GM19193 (cell line): ENCODE measurements around the gene GPR155.
A peak's percentile ranks its signal among the peaks of the same experiment; 100 is the strongest.

Source experiments
- POLR2A ChIP-seq: IDR thresholded peaks from 4 replicates; pipeline ENCODE4 v1.6.1; 2011; ENCODE audit not compliant: insufficient read depth, insufficient read length; ENCODE audit errors: extremely low read depth

The GPR155 gene

DNA sequence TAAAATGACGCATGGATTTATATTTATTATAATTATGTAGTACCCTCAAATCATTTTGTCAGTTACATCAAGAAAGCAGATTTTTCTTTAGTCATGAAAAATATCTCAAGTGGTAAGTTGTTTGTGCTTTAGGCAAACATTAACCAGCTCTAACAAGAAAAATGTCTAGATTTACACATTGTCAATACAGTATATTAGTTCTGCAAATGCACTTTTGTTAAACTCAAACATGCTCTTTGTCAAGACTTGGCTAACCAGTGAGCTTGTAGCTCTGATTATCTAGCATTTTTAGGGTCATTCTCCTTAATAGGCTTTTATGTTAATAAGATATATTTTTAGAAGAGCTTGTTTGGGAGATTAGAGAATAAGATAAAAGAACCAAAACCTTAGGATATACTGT lies 58.6 kb downstream of the GPR155 start:
- TF ChIP-seq POLR2A = no peak

DNA sequence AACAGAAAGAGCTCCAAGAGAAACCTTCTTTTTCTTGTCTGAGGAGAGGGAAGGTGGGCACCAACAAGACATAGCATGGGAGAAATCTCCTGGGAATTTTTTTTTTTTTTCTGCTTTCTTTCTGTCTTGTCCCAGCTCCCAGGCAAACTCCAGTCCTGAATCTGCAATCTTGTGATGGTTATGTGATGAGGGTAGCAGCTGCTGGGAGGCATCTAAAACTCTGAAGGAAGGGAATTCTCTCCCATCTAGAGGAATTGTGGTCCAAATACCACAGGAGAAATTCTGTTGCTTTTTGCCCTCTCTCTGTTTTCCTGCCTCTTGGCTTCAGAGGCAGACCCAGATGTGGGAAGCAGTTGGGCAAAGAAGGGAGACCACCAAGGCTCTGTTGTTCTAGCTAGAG lies 74.6 kb downstream of the GPR155 start:
- TF ChIP-seq POLR2A = no peak

DNA sequence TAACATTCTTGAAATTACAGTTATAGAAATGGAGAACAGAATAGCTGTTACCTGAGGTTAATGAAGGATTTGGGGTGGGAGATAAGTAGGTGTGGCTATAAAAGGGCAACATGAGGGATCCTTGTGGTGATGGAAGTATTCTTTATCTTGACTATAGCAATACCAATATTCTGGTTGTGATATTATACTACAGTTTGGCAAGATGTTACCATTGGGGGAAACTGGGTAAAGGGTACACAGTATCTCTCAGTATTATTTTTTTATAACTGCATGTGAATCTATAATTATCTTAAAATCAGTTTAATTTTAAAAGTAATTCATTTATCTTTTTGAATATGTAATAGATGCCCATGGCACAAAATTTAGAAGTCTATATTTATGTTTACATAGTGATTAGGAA lies 83.2 kb downstream of the GPR155 start:
- TF ChIP-seq POLR2A = no peak

DNA sequence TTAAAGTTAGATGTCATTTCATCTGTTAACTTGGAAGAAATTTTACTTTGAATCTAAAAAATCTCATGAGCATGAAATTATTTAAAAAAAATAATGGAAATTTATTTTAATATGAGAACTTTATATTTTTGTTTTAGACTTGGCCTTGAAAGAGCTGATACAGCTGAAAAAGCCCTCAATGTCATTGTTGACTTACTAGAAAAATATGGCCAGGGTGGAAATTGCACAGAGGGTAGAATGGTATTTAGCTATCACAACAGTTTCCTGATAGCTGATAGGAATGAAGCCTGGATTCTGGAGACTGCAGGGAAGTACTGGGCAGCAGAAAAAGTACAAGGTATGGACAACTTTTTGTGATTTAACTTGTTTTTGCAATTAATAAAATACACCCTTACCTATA lies 86.0 kb downstream of the GPR155 start:
- no peak for TF ChIP-seq POLR2A

DNA sequence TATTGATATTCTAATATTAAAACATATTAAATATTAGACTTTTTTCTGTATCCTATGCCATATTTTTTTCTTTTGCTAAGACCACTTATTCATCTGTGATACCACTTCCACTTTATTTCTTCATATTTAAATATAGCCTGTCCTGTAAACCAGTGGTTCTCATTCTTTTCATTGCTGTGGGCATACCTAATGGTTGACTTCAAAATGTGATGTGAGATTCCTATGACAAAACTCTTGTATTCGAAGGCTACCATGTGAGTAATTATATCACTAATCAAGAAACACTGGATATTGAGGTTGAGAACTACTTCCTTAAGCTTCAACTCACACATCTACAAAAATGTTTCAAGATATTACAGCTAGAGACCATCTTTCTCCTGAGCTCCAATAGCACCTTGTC lies 87.7 kb downstream of the GPR155 start:
- TF ChIP-seq POLR2A = no peak

DNA sequence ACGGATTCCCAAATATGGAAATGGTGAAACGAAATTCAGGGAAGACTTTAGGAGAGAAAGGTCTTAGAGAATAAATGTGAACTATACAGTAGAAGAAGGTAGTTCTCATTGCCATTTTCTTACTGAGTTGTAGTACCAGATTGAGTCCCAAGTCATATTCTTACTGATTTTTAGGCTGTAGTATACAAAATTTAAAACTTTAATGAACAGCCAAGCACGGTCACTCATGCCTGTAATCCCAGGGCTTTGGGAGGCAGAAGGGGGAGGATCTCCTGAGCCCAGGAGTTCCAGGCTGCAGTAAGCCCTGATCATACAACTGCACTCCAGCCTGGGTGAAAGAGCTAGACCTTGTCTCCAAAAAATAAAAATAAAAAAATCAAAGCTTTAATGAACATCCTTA lies 89.1 kb downstream of the GPR155 start:
- TF ChIP-seq POLR2A = no peak

DNA sequence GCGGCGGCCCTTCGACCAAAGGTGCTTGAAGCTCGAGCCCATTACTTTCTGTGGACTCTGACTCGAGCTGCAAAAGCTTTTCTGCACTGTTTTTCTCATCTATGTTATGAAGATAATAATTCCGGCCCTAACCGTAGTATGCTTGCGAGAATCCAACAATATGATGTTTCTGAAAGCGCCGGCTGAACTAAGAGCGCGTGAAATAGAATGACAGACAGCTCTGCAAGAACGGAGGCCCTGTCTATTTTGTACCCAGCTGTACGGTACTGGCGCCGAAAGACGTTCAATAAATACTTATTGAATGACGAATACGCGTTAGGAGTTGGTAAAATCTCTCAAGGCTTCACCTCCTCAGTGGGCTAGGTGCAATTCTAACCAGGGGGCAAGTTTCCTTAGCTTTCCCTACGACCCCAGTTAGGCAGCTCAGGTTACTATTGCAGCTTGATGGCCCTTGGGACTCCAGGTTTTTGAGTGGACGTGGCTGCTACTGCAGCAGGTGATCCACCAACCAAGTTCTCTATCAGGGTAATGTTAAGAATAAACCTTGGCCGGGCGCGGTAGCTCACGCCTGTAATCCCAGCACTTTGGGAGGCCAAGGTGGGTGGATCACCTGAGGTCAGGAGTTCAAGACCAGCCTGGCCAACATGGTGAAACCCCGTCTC lies 90.7 kb downstream of the GPR155 start:
- peak; percentile 10 for TF ChIP-seq POLR2A

DNA sequence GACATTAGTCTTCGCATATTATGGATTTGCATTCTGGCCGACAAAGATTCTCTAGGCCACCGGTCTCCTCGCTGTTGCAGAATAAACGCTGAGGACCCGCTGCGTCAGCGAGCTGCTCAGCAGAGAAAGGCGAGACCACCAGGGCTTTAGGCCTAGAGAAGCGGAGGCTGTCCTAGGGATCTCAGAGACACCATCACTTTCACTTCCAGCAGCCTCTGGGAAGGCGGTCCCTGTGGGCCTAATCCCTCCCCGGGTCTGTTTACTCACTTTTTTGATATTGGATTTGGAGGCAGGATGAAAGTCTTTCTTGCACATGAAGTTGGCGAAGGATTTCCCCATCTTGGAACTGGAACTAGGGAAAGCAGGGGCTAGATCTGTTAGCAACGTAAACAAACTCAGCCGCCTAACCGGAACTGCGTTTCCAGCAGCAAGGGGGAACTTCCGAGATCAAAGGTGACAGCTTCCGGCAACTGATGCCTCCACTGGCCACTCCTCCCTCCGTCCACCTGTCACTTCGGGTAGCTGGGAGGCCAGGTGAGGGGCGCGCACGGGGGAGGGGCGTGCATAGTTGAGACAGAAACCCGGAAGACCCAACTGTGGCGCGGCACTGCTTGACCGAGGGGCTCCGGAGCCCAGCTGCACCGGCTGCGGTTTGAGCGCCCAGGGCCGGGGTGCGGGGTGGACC lies 91.4 kb downstream of the GPR155 start, which contains the start of gene SCRN3:
Gene SCRN3 (plus strand): TSS at position 447 of the 685 bp plus-strand sequence. CDS start 2,554 bp downstream, outside the sequence.
- TF ChIP-seq POLR2A = peak; percentile 74

DNA sequence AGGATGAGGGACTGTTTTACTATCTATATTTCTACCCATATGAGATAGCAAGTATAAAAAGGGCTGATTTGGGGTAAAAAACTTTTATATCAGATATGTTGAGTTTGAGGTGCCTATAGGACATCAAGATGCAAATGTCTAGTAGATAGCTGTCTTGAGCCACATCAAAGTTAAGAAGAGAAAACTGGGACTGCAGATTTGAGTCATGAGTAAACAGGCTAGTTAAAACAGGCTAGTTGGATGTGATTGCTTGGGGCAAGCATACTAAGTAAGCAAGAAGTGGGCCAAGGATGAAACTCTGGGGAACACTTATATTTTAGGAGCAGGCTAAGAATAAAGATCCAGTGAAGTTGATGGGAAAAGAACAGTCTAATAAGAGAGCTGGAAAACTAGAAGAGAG lies 94.1 kb downstream of the GPR155 start:
- no peak for TF ChIP-seq POLR2A

DNA sequence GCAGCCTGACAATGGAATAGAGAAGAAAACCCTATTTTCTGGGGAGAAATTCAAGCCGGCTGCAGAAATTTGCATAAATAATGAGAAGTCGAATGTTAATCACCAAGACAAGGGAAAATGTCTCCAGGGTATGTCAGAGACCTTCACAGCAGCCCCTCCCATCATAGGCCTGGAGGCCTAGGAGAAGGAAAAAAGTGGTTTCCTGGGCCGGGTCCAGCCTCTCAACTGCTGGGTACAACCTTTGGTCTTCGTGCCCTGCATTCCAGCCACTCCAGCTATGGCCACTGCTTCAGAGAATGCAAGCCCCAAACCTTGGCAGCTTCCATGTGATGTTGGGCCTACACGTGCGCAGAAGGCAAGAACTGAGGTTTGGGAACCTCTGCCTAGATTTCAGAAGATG lies 97.3 kb downstream of the GPR155 start:
- no peak for TF ChIP-seq POLR2A

DNA sequence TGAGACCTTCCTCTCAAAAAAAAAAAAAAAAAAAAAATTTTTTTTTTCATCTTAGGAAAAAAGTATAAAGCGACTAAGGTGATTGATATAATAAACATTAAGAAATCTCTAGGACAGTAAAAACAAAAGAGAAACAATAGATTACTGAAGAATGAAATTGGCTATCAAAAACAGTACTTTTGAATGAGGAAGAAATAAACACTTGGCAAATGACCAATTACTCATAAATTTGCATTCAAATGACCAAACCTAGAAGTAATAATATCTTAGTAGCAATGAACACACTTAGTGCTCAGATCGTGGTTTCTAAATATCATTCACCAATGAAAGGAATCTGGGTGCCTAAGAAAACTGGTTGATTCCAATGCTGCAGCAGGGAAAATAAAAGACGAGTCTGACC lies 101.6 kb downstream of the GPR155 start:
- TF ChIP-seq POLR2A = no peak

DNA sequence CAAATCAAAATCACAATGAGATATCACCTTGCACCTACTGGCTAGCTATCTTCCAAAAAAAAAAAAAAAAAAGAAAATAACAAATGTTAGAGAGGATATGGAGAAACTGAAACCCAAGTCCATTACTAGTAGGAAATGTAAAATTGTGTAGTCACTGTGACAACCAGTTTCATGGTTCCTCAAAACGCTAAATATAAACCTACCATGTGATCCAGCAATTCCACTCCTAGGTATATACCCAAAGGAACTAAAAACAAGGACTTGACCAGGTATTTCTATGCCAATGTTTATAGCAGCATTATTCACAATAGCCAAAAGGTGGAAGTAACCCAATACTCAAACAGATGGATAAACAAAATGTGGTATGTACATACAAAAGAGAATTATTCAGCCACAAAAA lies 103.0 kb downstream of the GPR155 start:
- TF ChIP-seq POLR2A = no peak
